ENCODE results near the gene TYSND1.
"Not testable (repeated sequence)": the region's sequence is repeated elsewhere in the genome, so short reads cannot be mapped to it uniquely, and the experiment has no call there.

Gene TYSND1

GRCh38 chr10:70146489-70147258 is at the start of gene TYSND1:
TYSND1 (minus strand) TSS chr10:70146700; CDS start chr10:70146586, 114 bp downstream.
- DNase-seq (ENCODE audit: low spot score): peak; percentile 99

GRCh38 chr10:70193391-70193844 is 46.9 kb upstream of the TYSND1 start:
- no peak for DNase-seq (ENCODE audit: low spot score)

- no peak for DNase-seq (ENCODE audit: low spot score)
Observed at GRCh38 chr10:70192326-70192968, 45.9 kb upstream of the TYSND1 start.

- no peak for DNase-seq (ENCODE audit: low spot score)
Observed at GRCh38 chr10:70191972-70192305, 45.4 kb upstream of the TYSND1 start.

- DNase-seq (ENCODE audit: low spot score): no peak
Observed at GRCh38 chr10:70191161-70191971, 44.9 kb upstream of the TYSND1 start.

- no peak for DNase-seq (ENCODE audit: low spot score)
Observed at GRCh38 chr10:70190581-70190980, 44.1 kb upstream of the TYSND1 start.

GRCh38 chr10:70190102-70190501 is 43.6 kb upstream of the TYSND1 start:
- no peak for DNase-seq (ENCODE audit: low spot score)

- no peak for DNase-seq (ENCODE audit: low spot score)
Observed at GRCh38 chr10:70188768-70189167, 42.3 kb upstream of the TYSND1 start.

GRCh38 chr10:70186571-70186970 is 40.1 kb upstream of the TYSND1 start:
- DNase-seq (ENCODE audit: low spot score): no peak

GRCh38 chr10:70186090-70186489 is 39.6 kb upstream of the TYSND1 start:
- no peak for DNase-seq (ENCODE audit: low spot score)

GRCh38 chr10:70183304-70183703 is 36.8 kb upstream of the TYSND1 start:
- DNase-seq (ENCODE audit: low spot score): no peak

- DNase-seq (ENCODE audit: low spot score): not testable (repeated sequence)
Observed at GRCh38 chr10:70179209-70179608, 32.7 kb upstream of the TYSND1 start.

GRCh38 chr10:70178139-70178725 is 31.7 kb upstream of the TYSND1 start:
- no peak for DNase-seq (ENCODE audit: low spot score)

- no peak for DNase-seq (ENCODE audit: low spot score)
Observed at GRCh38 chr10:70176441-70176840, 29.9 kb upstream of the TYSND1 start.

GRCh38 chr10:70175516-70175915 is 29.0 kb upstream of the TYSND1 start:
- DNase-seq (ENCODE audit: low spot score): no peak

- peak; percentile 47 for DNase-seq (ENCODE audit: low spot score)
Observed at GRCh38 chr10:70174058-70174741, 27.7 kb upstream of the TYSND1 start.

GRCh38 chr10:70169649-70170364 is 23.3 kb upstream of the TYSND1 start:
- DNase-seq (ENCODE audit: low spot score): peak; percentile 44

- no peak for DNase-seq (ENCODE audit: low spot score)
Observed at GRCh38 chr10:70169011-70169410, 22.5 kb upstream of the TYSND1 start.

GRCh38 chr10:70167246-70167645 is 20.7 kb upstream of the TYSND1 start:
- DNase-seq (ENCODE audit: low spot score): no peak

- no peak for DNase-seq (ENCODE audit: low spot score)
Observed at GRCh38 chr10:70166394-70166793, 19.9 kb upstream of the TYSND1 start.

GRCh38 chr10:70164163-70164562 is 17.7 kb upstream of the TYSND1 start:
- no peak for DNase-seq (ENCODE audit: low spot score)

Data from NAMALWA (cell line).